ENCODE measurements around the gene SAPCD1. TPM values are rescaled to one million over a fixed set of nuclear protein-coding genes. Genes with fewer than 3 reads are reported as not detected.

The SAPCD1 gene
- total and polyA plus RNA-seq, 2 donors (not counting 1 experiment from before 2014, with no cell fraction given) = 12.9 TPM

GRCh38 chr6:31728767-31729514 is 33.5 kb upstream of the SAPCD1 start, which contains the start of gene DDAH2:
Gene DDAH2, minus strand, starts transcription at chr6:31729299. Its CDS starts 138 bp downstream, at chr6:31729161.
- H3K4me1 Mint-ChIP-seq = peaks cover 72% of the 10 kb centered on the region
- Histone ChIP-seq H3K4me2 (replicated peaks; ENCODE audit: low read depth, low read length, poor library complexity, severe bottlenecking) (peak within 1 kb of the TSS; percentile 88), H2AFZ (ENCODE audit: insufficient read depth, low read depth, low read length, poor library complexity, severe bottlenecking) (peak within 1 kb of the TSS; percentile 81), H3K9me3 (ENCODE audit: control extremely low read depth in 1 of 3, control insufficient read depth in 2 of 3, insufficient read depth in 1 of 3, low read length in 2 of 3) (no peaks in the 10 kb centered on the region), H4K20me1 (ENCODE audit: control insufficient read depth, insufficient read depth, low read length, poor library complexity, severe bottlenecking) (peaks cover 11% of the 10 kb centered on the region), H3K9ac (ENCODE audit: low read length) (peak within 1 kb of the TSS; percentile 90), H3K36me3 (replicated peaks in 1 of 2; ENCODE audit: control extremely low read depth in 1 of 2, control insufficient read depth in 1 of 2, extremely low read depth in 1 of 2, insufficient read depth in 2 of 2, low read length in 1 of 2) (peaks cover 1 to 51% of the 10 kb centered on the region in 2 experiments), H3K27ac (ENCODE audit: low read length in 2 of 2) (peak within 1 kb of the TSS; percentile 78 to 82), H3K4me3 (ENCODE audit: control extremely low read depth in 1 of 5, extremely low read depth in 1 of 5, insufficient read depth in 1 of 5, low read depth in 2 of 5, low read length in 4 of 5) (peak within 1 kb of the TSS; percentile 67 to 94 (median 85)), H3K79me2 (ENCODE audit: control insufficient read depth, insufficient read depth, low read length) (peaks cover 32% of the 10 kb centered on the region), H3K4me1 (ENCODE audit: control insufficient read depth in 2 of 2, insufficient read depth in 2 of 2, low read length in 2 of 2) (peaks cover 43 to 52% of the 10 kb centered on the region in 2 donors), H3K27me3 (replicated peaks in 1 of 4; ENCODE audit: control extremely low read depth in 1 of 4, control insufficient read depth in 3 of 4, insufficient read depth in 4 of 4, low read length in 3 of 4) (no peaks in the 10 kb centered on the region)
- ChIA-PET POLR2A (interaction anchor here (1.0 to 2.5 kb wide), 11 partner anchors 11 to 169 kb away, joined by 3 to 36 read pairs (median 11); partner anchors contain the start of genes ABHD16A, EHMT2, HSPA1A and HSPA1L), CTCF (interaction anchor here (0.6 to 6.3 kb wide), 21 partner anchors 10 to 170 kb away, joined by 3 to 90 read pairs (median 4); partner anchors contain the start of genes ABHD16A, CLIC1, HSPA1A and HSPA1B)
- intact Hi-C loops (cut with micrococcal nuclease) = loop anchor here (1.0 kb wide), 2 partner anchors 26 to 40 kb away; partner anchors contain the start of gene ABHD16A
- WGBS (ENCODE audit: insufficient coverage) = 36% methylated on average over 29 of the region's 36 CpGs
- peak within 1 kb of the TSS; percentile 97 for H3K27ac Mint-ChIP-seq
- no peak for DNase-seq
- peak within 1 kb of the TSS; percentile 99 for H3K4me3 Mint-ChIP-seq
- no peaks in the 10 kb centered on the region for H3K9me3 Mint-ChIP-seq (ENCODE audit: insufficient read depth)
- H3K27me3 Mint-ChIP-seq = no peaks in the 10 kb centered on the region
- peak; percentile 10 for ATAC-seq (ENCODE audit: low read depth)
- no peak for TF ChIP-seq EZH2 (IDR thresholded peaks at IDR 0.05; ENCODE audit: borderline replicate concordance, insufficient read depth, low read depth, low read length, poor library complexity, severe bottlenecking)
- TF ChIP-seq, protein P1, sequence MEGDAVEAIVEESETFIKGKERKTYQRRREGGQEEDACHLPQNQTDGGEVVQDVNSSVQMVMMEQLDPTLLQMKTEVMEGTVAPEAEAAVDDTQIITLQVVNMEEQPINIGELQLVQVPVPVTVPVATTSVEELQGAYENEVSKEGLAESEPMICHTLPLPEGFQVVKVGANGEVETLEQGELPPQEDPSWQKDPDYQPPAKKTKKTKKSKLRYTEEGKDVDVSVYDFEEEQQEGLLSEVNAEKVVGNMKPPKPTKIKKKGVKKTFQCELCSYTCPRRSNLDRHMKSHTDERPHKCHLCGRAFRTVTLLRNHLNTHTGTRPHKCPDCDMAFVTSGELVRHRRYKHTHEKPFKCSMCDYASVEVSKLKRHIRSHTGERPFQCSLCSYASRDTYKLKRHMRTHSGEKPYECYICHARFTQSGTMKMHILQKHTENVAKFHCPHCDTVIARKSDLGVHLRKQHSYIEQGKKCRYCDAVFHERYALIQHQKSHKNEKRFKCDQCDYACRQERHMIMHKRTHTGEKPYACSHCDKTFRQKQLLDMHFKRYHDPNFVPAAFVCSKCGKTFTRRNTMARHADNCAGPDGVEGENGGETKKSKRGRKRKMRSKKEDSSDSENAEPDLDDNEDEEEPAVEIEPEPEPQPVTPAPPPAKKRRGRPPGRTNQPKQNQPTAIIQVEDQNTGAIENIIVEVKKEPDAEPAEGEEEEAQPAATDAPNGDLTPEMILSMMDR (IDR thresholded peaks at IDR 0.05) = no peak

Data from B cell (primary cell).